Erythroblast (primary cell): ENCODE measurements around the gene USP48.

ENCODE experiments used
- GATA1 ChIP-seq: IDR thresholded peaks from 2 replicates; pipeline ENCODE4 v1.6.1; 2011; ENCODE audit warnings: low read depth, mild to moderate bottlenecking, control low read depth, low read length, moderate library complexity
- POLR2A ChIP-seq: IDR thresholded peaks from 2 replicates; pipeline ENCODE4 v1.6.1; 2011; ENCODE audit warnings: mild to moderate bottlenecking, low read length

DNA sequence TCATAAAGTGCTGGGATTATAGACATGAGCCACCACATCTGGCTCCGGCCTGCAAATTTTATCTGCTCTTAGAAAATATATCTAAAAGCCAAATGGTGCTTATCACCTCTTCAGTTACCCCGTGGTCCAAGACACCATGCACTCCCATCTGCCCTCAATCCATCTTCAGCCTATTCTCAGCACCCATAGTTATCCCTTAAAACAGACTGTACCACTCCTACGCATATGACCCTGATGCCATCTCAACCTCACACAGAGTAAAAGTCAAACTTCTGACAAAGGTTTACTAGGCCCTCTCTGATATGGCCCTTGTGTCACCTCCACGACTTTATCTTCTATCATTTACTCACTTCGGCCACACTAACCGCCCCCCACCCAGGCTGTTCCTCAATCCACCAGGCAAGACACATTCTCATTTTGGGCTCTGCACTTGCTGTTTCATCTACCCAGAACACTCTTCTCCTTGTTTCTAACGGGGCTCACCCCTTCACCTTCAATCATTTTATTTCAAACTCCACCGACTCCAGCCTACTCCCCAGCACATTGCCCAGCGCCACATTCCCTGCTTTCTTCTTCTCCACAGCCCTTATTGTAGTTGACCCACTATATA is 33.0 kb downstream of the USP48 start:
- TF ChIP-seq POLR2A (no peak), GATA1 (no peak)
